ENCODE data around the gene NIT1.
"Not testable (repeated sequence)": the region's sequence is repeated elsewhere in the genome, so short reads cannot be mapped to it uniquely, and the experiment has no call there.

NIT1 gene

DNA sequence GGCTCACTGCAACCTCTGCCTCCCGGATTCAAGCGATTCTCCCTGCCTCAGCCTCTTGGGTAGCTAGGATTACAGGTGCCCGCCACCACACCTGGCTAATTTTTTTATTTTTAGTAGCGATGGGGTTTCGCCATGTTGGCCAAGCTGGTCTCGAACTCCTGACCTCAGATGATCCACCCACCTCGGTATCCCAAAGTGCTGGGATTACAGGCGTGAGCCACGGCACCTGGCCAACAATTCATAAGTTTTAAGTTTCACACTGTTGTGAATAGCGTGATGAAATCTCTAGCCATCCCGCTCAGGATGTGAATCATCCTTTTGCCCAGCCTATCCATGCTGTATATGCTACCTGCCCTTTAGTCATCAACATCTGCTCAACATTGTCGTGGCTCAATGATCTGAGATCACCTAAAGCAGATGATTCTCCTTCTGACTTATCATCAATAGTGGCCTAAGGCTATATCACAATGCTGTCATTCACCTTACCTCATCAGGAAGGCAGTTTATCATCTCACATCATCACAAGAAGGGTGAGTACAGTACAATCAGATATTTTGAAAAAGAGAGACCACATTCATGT, 2.7 kb upstream of the NIT1 start:
- DNase-seq: no peak

DNA sequence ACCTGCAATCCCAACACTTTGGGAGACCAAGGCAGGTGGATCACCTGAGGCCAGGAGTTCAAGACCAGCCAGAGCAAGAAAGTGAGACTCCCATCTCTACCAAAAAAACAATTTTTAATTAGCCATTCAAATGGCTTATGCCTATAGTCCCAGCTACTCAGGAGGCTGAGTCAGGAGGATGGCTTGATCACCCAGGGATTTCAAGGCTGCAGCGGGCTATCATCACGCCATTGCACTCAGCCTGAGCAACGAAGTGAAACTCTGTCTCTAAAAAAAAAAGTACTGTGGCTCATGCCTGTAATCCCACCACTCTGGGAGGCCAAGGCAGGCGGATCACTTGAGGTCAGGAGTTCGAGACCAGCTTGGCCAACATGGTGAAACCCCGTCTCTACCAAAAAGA, 1.9 kb upstream of the NIT1 start:
- DNase-seq: not testable (repeated sequence)

GRCh38 chr1:161119092-161119903, 1.4 kb downstream of the NIT1 start:
- peak; percentile 46 for DNase-seq

- DNase-seq: no peak
These were observed 3.2 kb downstream of the NIT1 start for GRCh38 chr1:161121042-161121650.

- no peak for DNase-seq
These were observed 3.9 kb downstream of the NIT1 start for GRCh38 chr1:161121834-161122233.

DNA sequence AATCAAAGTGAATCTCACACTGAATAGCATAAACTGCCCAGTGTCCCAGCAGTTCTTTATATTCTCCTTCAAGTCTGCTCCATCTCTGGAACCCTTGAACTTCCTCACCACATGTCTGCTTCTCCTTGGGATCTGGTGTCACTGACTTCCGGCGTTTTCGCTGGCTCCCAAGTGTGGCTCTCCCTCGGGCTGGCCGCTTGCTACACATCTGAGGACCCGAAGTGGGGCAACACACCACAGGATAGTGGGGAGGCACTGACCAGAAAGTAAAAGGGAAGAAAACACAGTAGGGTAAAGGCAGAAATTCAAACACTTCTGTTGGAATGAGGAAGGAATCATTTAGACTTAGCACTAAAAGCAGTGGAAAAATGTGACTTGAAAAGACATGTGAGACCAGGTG, 5.1 kb downstream of the NIT1 start:
- DNase-seq: no peak

DNA sequence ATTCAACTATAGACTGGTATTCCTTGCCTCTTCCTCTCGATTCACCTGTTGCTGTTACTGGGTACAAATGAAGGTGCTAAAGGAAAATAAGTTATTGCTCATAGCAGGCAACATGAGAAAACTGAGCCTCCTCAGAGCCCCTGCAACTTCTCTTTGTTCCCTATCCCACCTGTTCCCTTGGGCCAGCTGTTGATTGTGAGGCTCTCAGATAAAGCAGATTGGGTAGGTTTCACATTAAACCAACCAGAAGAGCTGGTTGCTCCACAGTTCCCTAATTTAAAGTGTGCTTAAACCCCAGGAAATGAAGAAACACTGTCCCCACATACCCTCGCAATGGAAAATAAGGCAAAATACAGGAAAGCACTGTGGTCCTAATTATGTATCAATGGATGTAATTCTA, 9.7 kb downstream of the NIT1 start:
- no peak for DNase-seq

- DNase-seq: no peak
These were observed 10.9 kb downstream of the NIT1 start for GRCh38 chr1:161128591-161129420.

DNA sequence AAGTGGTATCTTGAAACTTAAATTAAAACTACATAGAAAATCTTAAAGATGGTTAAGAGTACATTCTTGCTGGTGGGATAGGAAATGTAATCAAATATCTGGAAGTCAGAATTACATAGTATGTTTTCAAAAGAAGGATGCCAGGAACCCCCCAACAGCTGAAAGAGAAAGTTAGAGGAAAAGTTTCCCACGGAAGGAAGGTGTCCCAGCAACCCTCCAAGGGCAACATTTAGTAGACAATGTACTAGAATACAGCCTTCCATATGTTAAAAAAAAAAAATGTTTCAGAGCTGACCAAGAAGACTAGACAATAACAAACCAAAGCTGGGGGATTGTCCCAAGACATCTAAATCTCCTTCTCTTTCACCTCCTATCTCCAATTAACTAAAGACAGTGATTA, 12.4 kb downstream of the NIT1 start:
- no peak for DNase-seq

GRCh38 chr1:161131523-161132409, 13.9 kb downstream of the NIT1 start:
- DNase-seq: no peak

- peak; percentile 73 for DNase-seq
These were observed 14.7 kb downstream of the NIT1 start, which contains the start of gene DEDD for GRCh38 chr1:161132410-161133219. Gene DEDD (minus strand): TSS chr1:161132667. CDS start chr1:161124462, 8,205 bp downstream.

- DNase-seq: no peak
These were observed 15.4 kb downstream of the NIT1 start for GRCh38 chr1:161133220-161133740.

GRCh38 chr1:161137881-161138280, 20.0 kb downstream of the NIT1 start:
- no peak for DNase-seq

DNA sequence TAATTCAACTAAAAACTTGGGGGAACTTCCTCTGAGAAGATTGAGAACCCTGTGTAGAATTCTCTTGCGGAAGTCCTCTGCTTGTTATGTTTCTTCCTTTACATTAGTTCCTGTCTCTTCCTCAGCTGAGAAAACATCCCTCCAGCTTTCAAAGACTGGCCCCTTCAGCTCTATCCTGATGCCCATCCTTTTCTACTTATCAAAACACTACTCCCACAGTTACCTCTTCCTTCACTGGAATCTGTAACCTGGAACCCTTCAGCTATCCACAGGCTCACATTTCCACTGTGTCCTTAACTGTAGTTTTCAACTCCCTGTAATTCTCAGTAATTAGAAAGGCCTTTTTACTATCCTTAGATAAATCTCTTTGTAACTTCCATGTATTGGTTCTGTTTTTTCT, 20.5 kb downstream of the NIT1 start:
- no peak for DNase-seq

- DNase-seq: no peak
These were observed 21.9 kb downstream of the NIT1 start for GRCh38 chr1:161139766-161140165.

GRCh38 chr1:161140755-161141400, 23.0 kb downstream of the NIT1 start:
- DNase-seq: no peak

GRCh38 chr1:161145832-161146231, 27.9 kb downstream of the NIT1 start:
- DNase-seq: no peak

DNA sequence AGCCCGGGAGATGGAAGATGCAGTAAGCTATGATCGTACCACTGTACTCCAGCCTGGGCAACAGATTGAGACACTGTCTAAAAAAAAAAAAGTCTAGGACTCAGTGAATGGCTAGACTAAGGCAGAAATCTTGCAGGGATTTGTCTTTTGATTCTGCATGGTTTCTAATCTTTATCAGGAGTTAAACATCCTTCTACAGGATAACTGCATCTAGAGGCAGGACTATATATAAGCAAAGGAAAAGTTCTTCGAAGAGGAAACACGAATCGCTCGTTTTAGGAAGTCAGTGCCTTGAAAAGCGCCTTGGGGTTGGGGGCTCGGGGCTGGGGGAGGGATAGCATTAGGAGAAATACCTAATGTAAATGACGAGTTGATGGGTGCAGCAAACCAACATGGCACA, 35.3 kb downstream of the NIT1 start:
- DNase-seq: no peak

GRCh38 chr1:161153682-161154337, 35.9 kb downstream of the NIT1 start, which contains the start of gene UFC1:
Gene UFC1 (plus strand): TSS chr1:161153978. CDS start chr1:161153998, 20 bp downstream.
- peak; percentile 64 for DNase-seq

- DNase-seq: no peak
These were observed 40.0 kb downstream of the NIT1 start for GRCh38 chr1:161157867-161158266.

Data from 8988T (cell line).